WTC11 (cell line): ENCODE measurements around the gene CLN5. TPM values are rescaled to one million over a fixed set of nuclear protein-coding genes. Genes with fewer than 3 reads are reported as not detected.
A peak's percentile ranks its signal among the peaks of the same experiment; 100 is the strongest.

Experiments used
- ATAC-seq: fragments of 200-7000 bp; cut with Tn5 transposase; 2 replicates; pipeline ENCODE4 v1.10.0; 2021; ENCODE audit warnings: mild to moderate bottlenecking, moderate library complexity
- CTCF ChIA-PET: fragments of 300-600 bp; sonication (Branson Sonifier 250); formaldehyde crosslinking; loops from one replicate; lab custom pipeline; 2021; ENCODE audit warnings: antibody characterized with exemption; lab: Charles Lee
- POLR2A ChIA-PET: fragments of 350-600 bp; sonication (Branson Sonifier 250); formaldehyde crosslinking; loops from one replicate; lab custom pipeline; 2021; ENCODE audit warnings: antibody characterized with exemption; lab: Charles Lee
- DNase-seq: peaks from one replicate; pipeline ENCODE4 v3.0.0; 2021; ENCODE audit warnings: low spot score
- H3K27ac Mint-ChIP-seq: 2 replicates; pipeline ENCODE4 v1.8.0; 2021; ENCODE audit warnings: mixed read lengths
- H3K27me3 Mint-ChIP-seq: 2 replicates; pipeline ENCODE4 v1.8.0; 2021; ENCODE audit warnings: low read depth, mild to moderate bottlenecking, moderate library complexity, mixed read lengths
- H3K36me3 Mint-ChIP-seq: 2 replicates; pipeline ENCODE4 v1.8.0; 2021; ENCODE audit warnings: mixed read lengths
- H3K4me1 Mint-ChIP-seq: 2 replicates; pipeline ENCODE4 v1.8.0; 2022; ENCODE audit warnings: mixed read lengths
- H3K4me3 Mint-ChIP-seq: 2 replicates; pipeline ENCODE4 v1.8.0; 2021; ENCODE audit warnings: mild to moderate bottlenecking, moderate library complexity, mixed read lengths
- H3K9me3 Mint-ChIP-seq: 2 replicates; pipeline ENCODE4 v1.8.0; 2021; ENCODE audit warnings: mixed read lengths
- ATF6 ChIP-seq: sonication (generic); formaldehyde crosslinking; IDR thresholded peaks from 2 replicates; pipeline ENCODE4 v1.8.1; 2023; ENCODE audit warnings: mild to moderate bottlenecking, missing genetic modification reagents
- CBFB ChIP-seq: sonication (generic); formaldehyde crosslinking; IDR thresholded peaks from 2 replicates; pipeline ENCODE4 v1.8.1; 2022; ENCODE audit warnings: mild to moderate bottlenecking, low read depth, missing genetic modification reagents
- EMX1 ChIP-seq: fragments of 250-450 bp; sonication (Bioruptor Pico); IDR thresholded peaks from 2 replicates; pipeline ENCODE4 v1.8.0; 2021; ENCODE audit warnings: mild to moderate bottlenecking
- ETV6 ChIP-seq: sonication (generic); formaldehyde crosslinking; IDR thresholded peaks from 2 replicates; pipeline ENCODE4 v1.8.1; 2022; ENCODE audit warnings: mild to moderate bottlenecking, missing genetic modification reagents
- HMGA2 ChIP-seq: fragments of 250-450 bp; sonication (Bioruptor Pico); IDR thresholded peaks from 2 replicates; pipeline ENCODE4 v1.4.0; 2021; ENCODE audit warnings: mild to moderate bottlenecking, moderate library complexity
- IRF1 ChIP-seq: sonication (generic); formaldehyde crosslinking; IDR thresholded peaks from 2 replicates; pipeline ENCODE4 v1.8.0; 2023; ENCODE audit warnings: missing genetic modification reagents
- NFATC4 ChIP-seq: fragments of 250-450 bp; sonication (Bioruptor Pico); IDR thresholded peaks from 2 replicates; pipeline ENCODE4 v1.9.0; 2021; ENCODE audit warnings: mild to moderate bottlenecking
- NR1H2 ChIP-seq: sonication (generic); formaldehyde crosslinking; IDR thresholded peaks from 2 replicates; pipeline ENCODE4 v1.9.0; 2021; ENCODE audit warnings: mild to moderate bottlenecking, moderate library complexity, missing genetic modification reagents
- RORB ChIP-seq: fragments of 250-450 bp; sonication (Bioruptor Pico); IDR thresholded peaks from 2 replicates; pipeline ENCODE4 v1.9.0; 2021; ENCODE audit warnings: mild to moderate bottlenecking
- SOX15 ChIP-seq: fragments of 250-450 bp; sonication (Bioruptor Pico); IDR thresholded peaks from 2 replicates; pipeline ENCODE4 v1.9.0; 2021; ENCODE audit warnings: mild to moderate bottlenecking
- STAT6 ChIP-seq: sonication (generic); formaldehyde crosslinking; conservative IDR thresholded peaks from 2 replicates; pipeline ENCODE4 v1.8.1; 2023; ENCODE audit warnings: mild to moderate bottlenecking, low read depth, missing genetic modification reagents, moderate library complexity
- TCF7 ChIP-seq: sonication (generic); formaldehyde crosslinking; IDR thresholded peaks from 2 replicates; pipeline ENCODE4 v1.8.0; 2022; ENCODE audit warnings: mild to moderate bottlenecking, low read depth, missing genetic modification reagents, moderate library complexity
- ZNF121 ChIP-seq: sonication (generic); formaldehyde crosslinking; IDR thresholded peaks from 2 replicates; pipeline ENCODE4 v1.8.0; 2023; ENCODE audit warnings: missing genetic modification reagents
- ZNF281 ChIP-seq: sonication (generic); formaldehyde crosslinking; IDR thresholded peaks from 2 replicates; pipeline ENCODE4 v1.8.0; 2023; ENCODE audit warnings: mild to moderate bottlenecking, missing genetic modification reagents
- total RNA-seq: library from RNA; stranded (reverse); gene quantifications from 3 replicates; pipeline ENCODE4 v1.2.3, GENCODE V29; 2021
- TF ChIP-seq, protein P1 (sequence below): fragments of 250-450 bp; sonication (Bioruptor Pico); IDR thresholded peaks from 2 replicates; pipeline ENCODE4 v2.1.2; 2022; ENCODE audit warnings: mild to moderate bottlenecking, moderate library complexity
- TF ChIP-seq, protein P2 (sequence below): sonication (generic); formaldehyde crosslinking; IDR thresholded peaks from 2 replicates; pipeline ENCODE4 v1.8.0; 2022; ENCODE audit warnings: mild to moderate bottlenecking, missing genetic modification reagents
- TF ChIP-seq, protein P3 (sequence below): sonication (generic); formaldehyde crosslinking; conservative IDR thresholded peaks from 2 replicates; pipeline ENCODE4 v1.8.1; 2022; ENCODE audit warnings: mild to moderate bottlenecking, missing genetic modification reagents

CLN5 gene
- total RNA-seq, 1 experiment from 2014 or later, result 9.2 TPM

GRCh38 chr13:76980075-76980718 lies 11.7 kb upstream of the CLN5 start (continued):
- TF ChIP-seq, protein P1, sequence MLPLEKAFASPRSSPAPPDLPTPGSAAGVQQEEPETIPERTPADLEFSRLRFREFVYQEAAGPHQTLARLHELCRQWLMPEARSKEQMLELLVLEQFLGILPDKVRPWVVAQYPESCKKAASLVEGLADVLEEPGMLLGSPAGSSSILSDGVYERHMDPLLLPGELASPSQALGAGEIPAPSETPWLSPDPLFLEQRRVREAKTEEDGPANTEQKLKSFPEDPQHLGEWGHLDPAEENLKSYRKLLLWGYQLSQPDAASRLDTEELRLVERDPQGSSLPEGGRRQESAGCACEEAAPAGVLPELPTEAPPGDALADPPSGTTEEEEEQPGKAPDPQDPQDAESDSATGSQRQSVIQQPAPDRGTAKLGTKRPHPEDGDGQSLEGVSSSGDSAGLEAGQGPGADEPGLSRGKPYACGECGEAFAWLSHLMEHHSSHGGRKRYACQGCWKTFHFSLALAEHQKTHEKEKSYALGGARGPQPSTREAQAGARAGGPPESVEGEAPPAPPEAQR (CRISPR knock-in tag), result no peak
- TF ChIP-seq, protein P2, sequence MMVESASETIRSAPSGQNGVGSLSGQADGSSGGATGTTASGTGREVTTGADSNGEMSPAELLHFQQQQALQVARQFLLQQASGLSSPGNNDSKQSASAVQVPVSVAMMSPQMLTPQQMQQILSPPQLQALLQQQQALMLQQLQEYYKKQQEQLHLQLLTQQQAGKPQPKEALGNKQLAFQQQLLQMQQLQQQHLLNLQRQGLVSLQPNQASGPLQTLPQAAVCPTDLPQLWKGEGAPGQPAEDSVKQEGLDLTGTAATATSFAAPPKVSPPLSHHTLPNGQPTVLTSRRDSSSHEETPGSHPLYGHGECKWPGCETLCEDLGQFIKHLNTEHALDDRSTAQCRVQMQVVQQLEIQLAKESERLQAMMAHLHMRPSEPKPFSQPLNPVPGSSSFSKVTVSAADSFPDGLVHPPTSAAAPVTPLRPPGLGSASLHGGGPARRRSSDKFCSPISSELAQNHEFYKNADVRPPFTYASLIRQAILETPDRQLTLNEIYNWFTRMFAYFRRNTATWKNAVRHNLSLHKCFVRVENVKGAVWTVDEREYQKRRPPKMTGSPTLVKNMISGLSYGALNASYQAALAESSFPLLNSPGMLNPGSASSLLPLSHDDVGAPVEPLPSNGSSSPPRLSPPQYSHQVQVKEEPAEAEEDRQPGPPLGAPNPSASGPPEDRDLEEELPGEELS (CRISPR knock-in tag), result peak; percentile 32; the same call in 1 of the 2 replicates

DNA sequence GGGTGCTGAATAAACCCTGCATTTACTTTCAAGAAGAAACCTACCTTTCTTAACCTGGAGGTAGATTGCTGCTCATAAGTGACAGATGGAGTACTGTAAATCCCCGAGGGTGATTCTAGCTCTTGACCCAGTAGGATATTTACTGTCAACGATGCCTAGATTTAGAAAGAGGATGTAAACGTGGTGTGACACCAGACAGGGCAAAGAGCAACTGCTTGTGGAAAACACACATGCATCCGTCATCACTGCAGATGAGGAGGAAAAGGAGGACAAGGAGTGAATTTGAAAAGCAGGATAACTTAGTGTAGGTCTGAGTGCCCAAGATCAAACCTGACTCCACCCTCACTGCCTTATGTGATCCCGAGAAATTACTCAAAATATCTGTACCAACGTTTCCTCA lies 9.8 kb upstream of the CLN5 start:
- ATAC-seq, result no peak
- no peak for DNase-seq
- no peak overlapping the region for H3K27ac Mint-ChIP-seq
- ChIA-PET POLR2A (no interaction called here), CTCF (interaction anchor here (3.0 kb wide), 1 partner anchor 9 kb away, joined by 19 read pairs; the partner anchor contains the start of gene CLN5)
- no peaks in the 10 kb centered on the region for H3K4me1 Mint-ChIP-seq
- TF ChIP-seq, protein P3, sequence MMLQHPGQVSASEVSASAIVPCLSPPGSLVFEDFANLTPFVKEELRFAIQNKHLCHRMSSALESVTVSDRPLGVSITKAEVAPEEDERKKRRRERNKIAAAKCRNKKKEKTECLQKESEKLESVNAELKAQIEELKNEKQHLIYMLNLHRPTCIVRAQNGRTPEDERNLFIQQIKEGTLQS (CRISPR knock-in tag), result no peak
- TF ChIP-seq NR1H2 (no peak), IRF1 (CRISPR knock-in tag) (no peak), STAT6 (CRISPR knock-in tag) (no peak), ATF6 (no peak), ZNF121 (CRISPR knock-in tag) (no peak), EMX1 (CRISPR knock-in tag) (no peak), CBFB (no peak), SOX15 (CRISPR knock-in tag) (no peak)
- no peak overlapping the region for H3K4me3 Mint-ChIP-seq
- peaks cover 11% of the 10 kb centered on the region for H3K27me3 Mint-ChIP-seq
- H3K36me3 Mint-ChIP-seq, result no peaks in the 10 kb centered on the region
- no peaks in the 10 kb centered on the region for H3K9me3 Mint-ChIP-seq

- ChIA-PET POLR2A (no interaction called here), CTCF (no interaction called here)
- Mint-ChIP-seq H3K4me1 (no peaks in the 10 kb centered on the region), H3K9me3 (no peaks in the 10 kb centered on the region), H3K27me3 (peaks cover 15% of the 10 kb centered on the region), H3K4me3 (no peak overlapping the region), H3K27ac (no peak overlapping the region), H3K36me3 (no peaks in the 10 kb centered on the region)
- DNase-seq (no peak), ATAC-seq (no peak)
- no peak for TF ChIP-seq EMX1 (CRISPR knock-in tag)
- no peak for TF ChIP-seq HMGA2 (CRISPR knock-in tag)
- no peak for TF ChIP-seq NFATC4
- no peak for TF ChIP-seq ETV6 (CRISPR knock-in tag)
- TF ChIP-seq CBFB, result no peak
- no peak for TF ChIP-seq RORB (CRISPR knock-in tag)
- no peak for TF ChIP-seq ZNF281
- TF ChIP-seq STAT6 (CRISPR knock-in tag), result no peak
- no peak for TF ChIP-seq TCF7
- TF ChIP-seq ZNF121 (CRISPR knock-in tag), result no peak
Observed at GRCh38 chr13:76983676-76984075, 8.2 kb upstream of the CLN5 start.
